Measurements from ENCODE around the gene RIPOR3. TPM values are rescaled to one million over a fixed set of nuclear protein-coding genes. Genes with fewer than 3 reads are reported as not detected.

Gene RIPOR3
- total RNA-seq, 4 donors from 2014 or later: 6.1 to 25.7 (median 15.3) TPM

- no peaks in the 10 kb centered on the region for H3K9me3 ChIP-seq
- no peak overlapping the region for H3K27ac ChIP-seq (replicated peaks in 1 of 4)
- H3K4me3 ChIP-seq: no peak overlapping the region
- H3K4me1 ChIP-seq: peaks cover 17 to 23% (median 20%) of the 10 kb centered on the region in 4 donors
- DNase-seq (ENCODE audit: extremely low spot score): no peak
- intact Hi-C loops (cut with DNase I): no loop called here
- 79% methylated on average over 1 of the region's 1 CpG for whole genome bisulfite sequencing
- no peaks in the 10 kb centered on the region for H3K27me3 ChIP-seq
- TF ChIP-seq POLR2A (IDR thresholded peaks at IDR 0.05; ENCODE audit: low read depth) (no peak), CTCF (IDR thresholded peaks at IDR 0.05) (no peak), POLR2AphosphoS5 (IDR thresholded peaks at IDR 0.05) (no peak), EP300 (IDR thresholded peaks at IDR 0.05) (no peak)
- H3K36me3 ChIP-seq: no peaks in the 10 kb centered on the region
These were observed 42.5 kb upstream of the RIPOR3 start for GRCh38 chr20:50733644-50734349.

- Histone ChIP-seq H3K27ac (replicated peaks in 1 of 4) (peak overlapping the region; percentile 62 to 84 (median 77)), H3K4me1 (peaks cover 17 to 23% (median 20%) of the 10 kb centered on the region in 4 donors), H3K36me3 (no peaks in the 10 kb centered on the region), H3K9me3 (no peaks in the 10 kb centered on the region), H3K27me3 (no peaks in the 10 kb centered on the region), H3K4me3 (peak overlapping the region; percentile 76 to 91 (median 84))
- peak; percentile 34 for DNase-seq (ENCODE audit: extremely low spot score)
- 32% methylated on average over 17 of the region's 29 CpGs for WGBS
- intact Hi-C loops (cut with DNase I): no loop called here
- TF ChIP-seq POLR2A (IDR thresholded peaks at IDR 0.05; ENCODE audit: low read depth) (no peak), EP300 (IDR thresholded peaks at IDR 0.05) (no peak), POLR2AphosphoS5 (IDR thresholded peaks at IDR 0.05) (no peak), CTCF (IDR thresholded peaks at IDR 0.05) (no peak)
These were observed 40.8 kb upstream of the RIPOR3 start for GRCh38 chr20:50731930-50732690.

- Histone ChIP-seq H3K27ac (replicated peaks in 1 of 4) (peak within 1 kb of the TSS; percentile 62 to 84 (median 77)), H3K27me3 (no peaks in the 10 kb centered on the region), H3K9me3 (no peaks in the 10 kb centered on the region), H3K4me1 (peaks cover 17 to 23% (median 20%) of the 10 kb centered on the region in 4 donors), H3K4me3 (peak within 1 kb of the TSS; percentile 76 to 91 (median 84)), H3K36me3 (no peaks in the 10 kb centered on the region)
- peak; percentile 53 to 89 for TF ChIP-seq POLR2AphosphoS5 (IDR thresholded peaks at IDR 0.05)
- no peak for TF ChIP-seq POLR2A (IDR thresholded peaks at IDR 0.05; ENCODE audit: low read depth)
- TF ChIP-seq EP300 (IDR thresholded peaks at IDR 0.05): no peak
- no peak for TF ChIP-seq CTCF (IDR thresholded peaks at IDR 0.05)
- intact Hi-C loops (cut with DNase I): no loop called here
- DNase-seq (ENCODE audit: extremely low spot score): peak; percentile 97
- WGBS: no CpG with 5 or more reads among the region's 114 CpGs
These were observed 40.0 kb upstream of the RIPOR3 start, which contains the start of gene PARD6B for GRCh38 chr20:50731055-50731929. Gene PARD6B (plus strand): TSS chr20:50731580. CDS start chr20:50731787, 207 bp downstream.

GRCh38 chr20:50730765-50731054 is 39.4 kb upstream of the RIPOR3 start:
- peak overlapping the region; percentile 62 to 84 (median 77) for H3K27ac ChIP-seq (replicated peaks in 1 of 4)
- peaks cover 18 to 25% (median 21%) of the 10 kb centered on the region in 4 donors for H3K4me1 ChIP-seq
- TF ChIP-seq POLR2AphosphoS5 (IDR thresholded peaks at IDR 0.05) (no peak), POLR2A (IDR thresholded peaks at IDR 0.05; ENCODE audit: low read depth) (no peak), CTCF (IDR thresholded peaks at IDR 0.05) (no peak), EP300 (IDR thresholded peaks at IDR 0.05) (no peak)
- peak overlapping the region; percentile 76 to 91 (median 84) for H3K4me3 ChIP-seq
- H3K36me3 ChIP-seq: no peaks in the 10 kb centered on the region
- DNase-seq (ENCODE audit: extremely low spot score): no peak
- intact Hi-C loops (cut with DNase I): no loop called here
- no peaks in the 10 kb centered on the region for H3K9me3 ChIP-seq
- H3K27me3 ChIP-seq: no peaks in the 10 kb centered on the region
- WGBS: 0% methylated on average over 2 of the region's 35 CpGs
